GM04504 (cell line): ENCODE results near the gene SP3.
A peak's percentile ranks its signal among the peaks of the same experiment; 100 is the strongest.

Experiments
- DNase-seq: peaks from one replicate; pipeline ENCODE4 v3.0.0-alpha.2; 2012; ENCODE audit warnings: low read depth

SP3 gene

GRCh38 chr2:173965372-173966025, at the start of gene SP3:
TSS of gene SP3 (minus strand) at chr2:173965373. CDS start at chr2:173965171, 202 bp downstream.
- DNase-seq = peak; percentile 96

- no peak for DNase-seq
These were observed 49.5 kb upstream of the SP3 start for GRCh38 chr2:174014699-174015070.

- DNase-seq = no peak
These were observed 49.0 kb upstream of the SP3 start for GRCh38 chr2:174014011-174014698.

GRCh38 chr2:174013315-174013751, 48.2 kb upstream of the SP3 start:
- no peak for DNase-seq

- DNase-seq = no peak
These were observed 47.5 kb upstream of the SP3 start for GRCh38 chr2:174012347-174013314.

GRCh38 chr2:174011796-174012195, 46.6 kb upstream of the SP3 start:
- DNase-seq = no peak

- no peak for DNase-seq
These were observed 46.0 kb upstream of the SP3 start for GRCh38 chr2:174011173-174011572.

GRCh38 chr2:174009488-174010223, 44.5 kb upstream of the SP3 start:
- no peak for DNase-seq

- DNase-seq = no peak
These were observed 43.5 kb upstream of the SP3 start for GRCh38 chr2:174008720-174009119.

- DNase-seq = no peak
These were observed 41.8 kb upstream of the SP3 start for GRCh38 chr2:174007010-174007409.

- no peak for DNase-seq
These were observed 40.7 kb upstream of the SP3 start for GRCh38 chr2:174005801-174006419.

- DNase-seq = no peak
These were observed 39.9 kb upstream of the SP3 start for GRCh38 chr2:174004905-174005605.

GRCh38 chr2:174003720-174004695, 38.8 kb upstream of the SP3 start:
- DNase-seq = no peak

GRCh38 chr2:174002679-174003078, 37.5 kb upstream of the SP3 start:
- no peak for DNase-seq

GRCh38 chr2:174001107-174001506, 35.9 kb upstream of the SP3 start:
- no peak for DNase-seq

- no peak for DNase-seq
These were observed 34.6 kb upstream of the SP3 start for GRCh38 chr2:173999724-174000123.

GRCh38 chr2:173999272-173999671, 34.1 kb upstream of the SP3 start:
- DNase-seq = no peak

GRCh38 chr2:173998386-173998785, 33.2 kb upstream of the SP3 start:
- DNase-seq = no peak

- no peak for DNase-seq
These were observed 32.6 kb upstream of the SP3 start for GRCh38 chr2:173997753-173998152.

- peak; percentile 58 for DNase-seq
These were observed 32.1 kb upstream of the SP3 start for GRCh38 chr2:173997269-173997668.
